ENCODE data around the gene CPT1B. TPM values are rescaled to one million over a fixed set of nuclear protein-coding genes. Genes with fewer than 3 reads are reported as not detected.

The CPT1B gene
- total RNA-seq, 1 experiment from 2014 or later = 13.1 TPM

DNA sequence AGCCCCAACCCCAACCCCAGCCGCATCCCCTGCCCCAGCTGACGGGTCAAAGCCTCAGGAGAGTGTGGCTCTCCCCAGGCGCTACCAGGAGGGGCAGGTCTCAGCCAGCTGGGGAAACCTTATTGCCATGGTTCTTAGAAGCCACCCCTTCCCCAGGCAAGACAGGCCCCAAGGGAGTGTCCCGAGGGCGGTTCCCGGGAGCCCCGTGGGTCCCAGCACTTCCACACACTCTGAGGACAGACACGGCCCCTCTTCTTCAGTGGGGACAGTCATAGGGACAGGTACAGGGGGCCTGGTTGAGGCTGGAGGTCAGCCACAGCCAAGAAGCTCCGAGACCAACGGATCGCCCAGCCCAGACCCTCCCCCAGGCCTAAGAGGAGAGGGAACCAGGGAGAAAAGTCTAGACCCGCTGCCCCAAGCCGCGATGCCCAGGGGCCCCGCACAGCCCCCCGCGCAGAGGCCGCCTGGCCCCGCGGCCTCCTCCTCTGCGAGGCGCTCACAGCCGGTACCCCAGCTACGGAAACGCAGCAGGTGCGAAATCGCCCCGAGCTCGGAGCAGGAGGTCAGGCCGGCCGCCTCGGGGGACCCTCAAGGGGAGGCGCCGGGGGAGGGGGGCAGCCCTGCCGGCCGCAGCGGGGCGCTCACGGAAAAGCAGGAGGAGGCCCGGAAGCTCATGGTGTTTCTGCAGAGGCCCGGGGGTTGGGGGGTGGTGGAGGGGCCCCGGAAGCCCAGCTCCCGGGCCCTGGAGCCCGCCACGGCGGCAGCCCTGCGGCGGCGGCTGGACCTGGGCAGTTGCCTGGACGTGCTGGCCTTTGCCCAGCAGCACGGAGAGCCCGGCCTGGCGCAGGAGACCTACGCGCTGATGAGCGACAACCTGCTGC, 29.9 kb downstream of the CPT1B start:
- no peaks in the 10 kb centered on the region for H3K9me3 ChIP-seq (ENCODE audit: low read length)
- no peaks in the 10 kb centered on the region for H3F3A ChIP-seq (ENCODE audit: low read length, unreplicated experiment)
- ChIA-PET CTCF (no interaction called here), POLR2A (ENCODE audit: unreplicated experiment) (interaction anchor here (0.6 kb wide), 1 partner anchor 23 kb away, joined by 3 read pairs; no protein-coding TSS in a partner anchor)
- intact Hi-C loops (cut with micrococcal nuclease) = no loop called here
- TF ChIP-seq, protein P1, sequence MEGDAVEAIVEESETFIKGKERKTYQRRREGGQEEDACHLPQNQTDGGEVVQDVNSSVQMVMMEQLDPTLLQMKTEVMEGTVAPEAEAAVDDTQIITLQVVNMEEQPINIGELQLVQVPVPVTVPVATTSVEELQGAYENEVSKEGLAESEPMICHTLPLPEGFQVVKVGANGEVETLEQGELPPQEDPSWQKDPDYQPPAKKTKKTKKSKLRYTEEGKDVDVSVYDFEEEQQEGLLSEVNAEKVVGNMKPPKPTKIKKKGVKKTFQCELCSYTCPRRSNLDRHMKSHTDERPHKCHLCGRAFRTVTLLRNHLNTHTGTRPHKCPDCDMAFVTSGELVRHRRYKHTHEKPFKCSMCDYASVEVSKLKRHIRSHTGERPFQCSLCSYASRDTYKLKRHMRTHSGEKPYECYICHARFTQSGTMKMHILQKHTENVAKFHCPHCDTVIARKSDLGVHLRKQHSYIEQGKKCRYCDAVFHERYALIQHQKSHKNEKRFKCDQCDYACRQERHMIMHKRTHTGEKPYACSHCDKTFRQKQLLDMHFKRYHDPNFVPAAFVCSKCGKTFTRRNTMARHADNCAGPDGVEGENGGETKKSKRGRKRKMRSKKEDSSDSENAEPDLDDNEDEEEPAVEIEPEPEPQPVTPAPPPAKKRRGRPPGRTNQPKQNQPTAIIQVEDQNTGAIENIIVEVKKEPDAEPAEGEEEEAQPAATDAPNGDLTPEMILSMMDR (conservative IDR thresholded peaks at IDR 0.05; ENCODE audit: low read depth, low read length) = no peak
- TF ChIP-seq EZH2phosphoT487 (IDR thresholded peaks at IDR 0.05; ENCODE audit: borderline replicate concordance, low read length) (no peak), EZH2 (IDR thresholded peaks at IDR 0.05; ENCODE audit: low read length, unreplicated experiment) (no peak)
- H3K27ac ChIP-seq (ENCODE audit: low read length) = no peak overlapping the region
- H3K79me2 ChIP-seq (ENCODE audit: low read length) = no peaks in the 10 kb centered on the region
- H4K20me1 ChIP-seq (ENCODE audit: low read length) = no peaks in the 10 kb centered on the region
- no peak overlapping the region for H3K4me2 ChIP-seq (ENCODE audit: low read length)
- no peak overlapping the region for H2AFZ ChIP-seq (ENCODE audit: low read length)
- ATAC-seq (no peak), DNase-seq (no peak)
- no TSS peak for BruUV-seq (replicated peaks)
- H3K9ac ChIP-seq (ENCODE audit: low read length) = no peak overlapping the region
- H3K4me1 ChIP-seq (ENCODE audit: insufficient read depth, low read length) = no peaks in the 10 kb centered on the region
- H3K9me2 ChIP-seq (replicated peaks; ENCODE audit: low read length) = no peaks in the 10 kb centered on the region
- no peak overlapping the region for H3K4me3 ChIP-seq (ENCODE audit: low read length)
- no peaks in the 10 kb centered on the region for H3K27me3 ChIP-seq (ENCODE audit: low read length)
- H3K36me3 ChIP-seq (ENCODE audit: low read depth, low read length) = no peaks in the 10 kb centered on the region

DNA sequence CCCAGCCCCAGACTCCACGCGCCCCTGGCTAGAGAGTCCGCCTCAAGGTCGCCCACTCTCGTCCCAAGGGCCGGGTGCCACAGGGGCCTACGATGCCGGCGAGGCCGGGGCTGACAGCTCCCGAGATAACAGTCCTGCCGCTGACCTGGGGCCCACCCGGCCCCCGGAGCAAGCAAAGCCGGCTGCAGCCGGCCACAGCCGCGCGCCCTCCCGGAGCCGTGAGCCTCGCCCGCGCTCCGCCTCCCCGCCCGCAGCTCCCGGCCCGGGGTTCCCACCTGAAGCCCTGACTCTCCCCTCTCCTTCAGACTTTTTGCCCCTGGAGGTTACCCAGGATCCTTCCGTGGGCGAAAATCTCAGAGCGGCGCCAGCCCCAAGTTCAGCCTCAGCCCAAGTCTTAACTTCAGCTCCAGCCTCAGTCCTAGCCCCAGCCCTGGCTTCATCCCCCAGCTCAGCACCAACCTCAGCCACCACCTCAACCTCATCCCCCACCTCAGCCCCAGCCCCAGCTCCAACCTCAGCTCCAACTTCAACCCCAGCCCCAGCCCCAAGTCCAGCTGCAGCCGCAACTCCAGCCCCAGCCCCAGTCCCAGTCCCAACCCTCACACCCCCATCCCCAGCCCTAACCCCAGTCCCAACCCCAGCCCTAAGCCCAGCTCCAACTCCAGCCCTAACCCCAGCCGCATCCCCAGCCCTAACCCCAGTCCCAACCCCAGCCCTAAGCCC, 30.8 kb downstream of the CPT1B start:
- H3K79me2 ChIP-seq (ENCODE audit: low read length) = no peaks in the 10 kb centered on the region
- no peaks in the 10 kb centered on the region for H3F3A ChIP-seq (ENCODE audit: low read length, unreplicated experiment)
- DNase-seq = no peak
- no peaks in the 10 kb centered on the region for H3K27me3 ChIP-seq (ENCODE audit: low read length)
- no peak overlapping the region for H3K4me2 ChIP-seq (ENCODE audit: low read length)
- no peak overlapping the region for H2AFZ ChIP-seq (ENCODE audit: low read length)
- H3K4me1 ChIP-seq (ENCODE audit: insufficient read depth, low read length) = no peaks in the 10 kb centered on the region
- H3K27ac ChIP-seq (ENCODE audit: low read length) = no peak overlapping the region
- POLR2A ChIA-PET (ENCODE audit: unreplicated experiment) = interaction anchor here (0.6 kb wide), 1 partner anchor 22 kb away, joined by 3 read pairs; no protein-coding TSS in a partner anchor
- H3K4me3 ChIP-seq (ENCODE audit: low read length) = no peak overlapping the region
- intact Hi-C loops (cut with micrococcal nuclease) = no loop called here
- no peaks in the 10 kb centered on the region for H3K36me3 ChIP-seq (ENCODE audit: low read depth, low read length)
- no peak overlapping the region for H3K9ac ChIP-seq (ENCODE audit: low read length)
- TF ChIP-seq EZH2 (IDR thresholded peaks at IDR 0.05; ENCODE audit: low read length, unreplicated experiment) = no peak
- TF ChIP-seq EZH2phosphoT487 (IDR thresholded peaks at IDR 0.05; ENCODE audit: borderline replicate concordance, low read length) = no peak
- TF ChIP-seq, protein P1 (conservative IDR thresholded peaks at IDR 0.05; ENCODE audit: low read depth, low read length) = no peak
- H3K9me3 ChIP-seq (ENCODE audit: low read length) = no peaks in the 10 kb centered on the region
- no peak for ATAC-seq
- CTCF ChIA-PET = no interaction called here
- BruUV-seq (replicated peaks) = no TSS peak
- H3K9me2 ChIP-seq (replicated peaks; ENCODE audit: low read length) = no peaks in the 10 kb centered on the region
- no peaks in the 10 kb centered on the region for H4K20me1 ChIP-seq (ENCODE audit: low read length)

Data from PC-3 (cell line).